Liver (tissue), 3 donors: ENCODE measurements around the gene RAB5B.

ENCODE experiments used
- CTCF ChIP-seq: fragments of 150-350 bp; IDR thresholded peaks from 2 replicates; pipeline ENCODE4 v1.5.1; 2017; ENCODE audit warnings: improper control_type of control experiment, low read depth, low read length; ENCODE audit not compliant: missing input control
- GABPA ChIP-seq, 2 donors: IDR thresholded peaks in 1 of 2; conservative IDR thresholded peaks in 1 of 2; 2 replicates each; pipeline ENCODE4 v1.6.1; 2016; ENCODE audit warnings: antibody characterized with exemption in 2 of 2, mild to moderate bottlenecking in 1 of 2, moderate library complexity in 1 of 2
- YY1 ChIP-seq: IDR thresholded peaks from 2 replicates; pipeline ENCODE4 v1.6.1; 2016; ENCODE audit warnings: antibody characterized with exemption, mild to moderate bottlenecking
- donor health status: healthy.
- donor health status: healthy.

- TF ChIP-seq GABPA (IDR thresholded peaks at IDR 0.05 in 1 of 2, conservative IDR thresholded peaks at IDR 0.05 in 1 of 2) (no peak), YY1 (no peak), CTCF (no peak)
These were observed 48.1 kb downstream of the RAB5B start for GRCh38 chr12:56021889-56022497.
